HG03378 (cell line): ENCODE measurements around the gene PDE4D.

Experiments
- ATAC-seq: cut with Tn5 transposase; IDR thresholded peaks from one replicate; pipeline ENCODE4 v1.9.1; 2021; ENCODE audit warnings: mild to moderate bottlenecking, moderate library complexity; ENCODE audit not compliant: unreplicated experiment

PDE4D gene

GRCh38 chr5:59104400-59105127 lies 789.0 kb downstream of the PDE4D start:
- ATAC-seq = no peak

GRCh38 chr5:59103303-59103702 lies 790.2 kb downstream of the PDE4D start:
- no peak for ATAC-seq

GRCh38 chr5:59102437-59102836 lies 791.1 kb downstream of the PDE4D start:
- ATAC-seq = no peak

GRCh38 chr5:59100875-59101274 lies 792.7 kb downstream of the PDE4D start:
- ATAC-seq = no peak

- ATAC-seq = no peak
Measured at GRCh38 chr5:59099995-59100345, 793.6 kb downstream of the PDE4D start.

GRCh38 chr5:59099270-59099994 lies 794.1 kb downstream of the PDE4D start:
- ATAC-seq = no peak

GRCh38 chr5:59098743-59099142 lies 794.8 kb downstream of the PDE4D start:
- no peak for ATAC-seq

GRCh38 chr5:59097712-59098111 lies 795.8 kb downstream of the PDE4D start:
- ATAC-seq = no peak

GRCh38 chr5:59097116-59097515 lies 796.4 kb downstream of the PDE4D start:
- no peak for ATAC-seq

- ATAC-seq = no peak
Measured at GRCh38 chr5:59095480-59095879, 798.0 kb downstream of the PDE4D start.

- no peak for ATAC-seq
Measured at GRCh38 chr5:59094864-59095263, 798.7 kb downstream of the PDE4D start.

- ATAC-seq = no peak
Measured at GRCh38 chr5:59093329-59093728, 800.2 kb downstream of the PDE4D start.

GRCh38 chr5:59092758-59093157 lies 800.8 kb downstream of the PDE4D start:
- no peak for ATAC-seq

GRCh38 chr5:59091965-59092364 lies 801.6 kb downstream of the PDE4D start:
- ATAC-seq = no peak

GRCh38 chr5:59090323-59090722 lies 803.2 kb downstream of the PDE4D start:
- no peak for ATAC-seq

GRCh38 chr5:59089767-59090166 lies 803.8 kb downstream of the PDE4D start:
- no peak for ATAC-seq

- no peak for ATAC-seq
Measured at GRCh38 chr5:59088546-59088945, 805.0 kb downstream of the PDE4D start.

- ATAC-seq = no peak
Measured at GRCh38 chr5:59086024-59086423, 807.5 kb downstream of the PDE4D start.

- ATAC-seq = no peak
Measured at GRCh38 chr5:59081693-59082092, 811.8 kb downstream of the PDE4D start.

GRCh38 chr5:59079622-59080620 lies 813.6 kb downstream of the PDE4D start:
- ATAC-seq = no peak
